Neural cell (in vitro differentiated cells): ENCODE results near the gene ITGA3. TPM values are rescaled to one million over a fixed set of nuclear protein-coding genes. Genes with fewer than 3 reads are reported as not detected.

Experiments used
- H2AFZ ChIP-seq: fragments of 200-600, 300-800 bp; sonication (generic), shearing (Covaris generic); 2 replicates; pipeline ENCODE4 v1.6.0; 2014; ENCODE audit warnings: low read depth, mild to moderate bottlenecking, antibody characterized with exemption, low read length, moderate library complexity
- H3F3A ChIP-seq: fragments of 200-600 bp; shearing (Covaris generic); 2 replicates; pipeline ENCODE4 v1.6.1; 2016; ENCODE audit warnings: mild to moderate bottlenecking, moderate library complexity, mixed read lengths, antibody characterized with exemption, low read length; ENCODE audit not compliant: insufficient read depth, poor library complexity, severe bottlenecking
- H3K27ac ChIP-seq: fragments of 200-600, 300-800 bp; sonication (generic), shearing (Covaris generic); 2 replicates; pipeline ENCODE4 v1.5.1; 2014; ENCODE audit warnings: mild to moderate bottlenecking, low read length, moderate library complexity
- H3K27me3 ChIP-seq: fragments of 300-800, 200-600 bp; sonication (generic), shearing (Covaris generic); 2 replicates; pipeline ENCODE4 v1.6.0; 2014; ENCODE audit warnings: mild to moderate bottlenecking, low read depth, low read length, moderate library complexity; ENCODE audit not compliant: insufficient read depth
- H3K36me3 ChIP-seq: fragments of 300-800, 200-600 bp; sonication (generic), shearing (Covaris generic); 2 replicates; pipeline ENCODE4 v1.5.1; 2014; ENCODE audit warnings: mild to moderate bottlenecking, antibody characterized with exemption, low read length, moderate library complexity; ENCODE audit not compliant: insufficient read depth
- H3K4me2 ChIP-seq: fragments of 300-800, 200-600 bp; sonication (generic), shearing (Covaris generic); 2 replicates; pipeline ENCODE4 v1.6.0; 2014; ENCODE audit warnings: mild to moderate bottlenecking, low read length
- H3K4me3 ChIP-seq: fragments of 300-800, 200-600 bp; sonication (generic), shearing (Covaris generic); 2 replicates; pipeline ENCODE4 v1.5.1; 2014; ENCODE audit warnings: mild to moderate bottlenecking, low read length, moderate library complexity
- H3K79me2 ChIP-seq: fragments of 200-600 bp; shearing (Covaris generic); replicated peaks from 2 replicates; pipeline ENCODE4 v1.6.0; 2014; ENCODE audit warnings: mild to moderate bottlenecking, low read length, moderate library complexity; ENCODE audit not compliant: insufficient read depth
- H3K9ac ChIP-seq: fragments of 300-800, 200-600 bp; sonication (generic), shearing (Covaris generic); 2 replicates; pipeline ENCODE4 v1.6.1; 2016; ENCODE audit warnings: mild to moderate bottlenecking, low read length, mixed read lengths
- H3K9me2 ChIP-seq: fragments of 200-600 bp; shearing (Covaris generic); 2 replicates; pipeline ENCODE4 v1.6.1; 2016; ENCODE audit warnings: mild to moderate bottlenecking, low read length, mixed read lengths; ENCODE audit not compliant: insufficient read depth
- H3K9me3 ChIP-seq: fragments of 200-600, 300-800 bp; sonication (generic), shearing (Covaris generic); 2 replicates; pipeline ENCODE4 v1.6.1; 2016; ENCODE audit warnings: mild to moderate bottlenecking, mixed run types, low read length, moderate library complexity, mixed read lengths
- H4K20me1 ChIP-seq: fragments of 200-600 bp; shearing (Covaris generic); 2 replicates; pipeline ENCODE4 v1.6.1; 2016; ENCODE audit warnings: mild to moderate bottlenecking, mixed run types; ENCODE audit not compliant: insufficient read depth
- CTCF ChIP-seq: fragments of 450-650 bp; IDR thresholded peaks from 2 replicates; pipeline ENCODE4 v1.5.1; 2014; ENCODE audit warnings: antibody characterized with exemption, mild to moderate bottlenecking, moderate library complexity; ENCODE audit not compliant: poor library complexity, severe bottlenecking
- EP300 ChIP-seq: fragments of 450-650 bp; conservative IDR thresholded peaks from 2 replicates; pipeline ENCODE4 v1.6.1; 2014; ENCODE audit warnings: antibody characterized with exemption, mild to moderate bottlenecking, moderate library complexity; ENCODE audit not compliant: poor library complexity, severe bottlenecking
- EZH2 ChIP-seq: fragments of 200-600, 300-800 bp; shearing (Covaris generic), sonication (generic); IDR thresholded peaks from 2 replicates; pipeline ENCODE4 v1.6.1; 2014; ENCODE audit warnings: antibody characterized with exemption, low read length, borderline replicate concordance, mild to moderate bottlenecking; ENCODE audit not compliant: insufficient read depth, poor library complexity, severe bottlenecking
- MXI1 ChIP-seq: fragments of 450-650 bp; conservative IDR thresholded peaks from 2 replicates; pipeline ENCODE4 v1.6.1; 2014; ENCODE audit warnings: antibody characterized with exemption, mild to moderate bottlenecking; ENCODE audit not compliant: poor library complexity, severe bottlenecking
- POLR2AphosphoS5 ChIP-seq: IDR thresholded peaks from 2 replicates; pipeline ENCODE4 v1.6.1; 2012
- RAD21 ChIP-seq: fragments of 450-650 bp; conservative IDR thresholded peaks from 2 replicates; pipeline ENCODE4 v1.6.1; 2014; ENCODE audit warnings: antibody characterized with exemption, mild to moderate bottlenecking, moderate library complexity
- REST ChIP-seq: IDR thresholded peaks from 2 replicates; pipeline ENCODE4 v1.6.1; 2012; ENCODE audit warnings: borderline replicate concordance
- SMC3 ChIP-seq: fragments of 450-650 bp; conservative IDR thresholded peaks from 2 replicates; pipeline ENCODE4 v1.6.1; 2014; ENCODE audit warnings: antibody characterized with exemption, mild to moderate bottlenecking, moderate library complexity; ENCODE audit not compliant: poor library complexity
- TAF1 ChIP-seq: IDR thresholded peaks from 2 replicates; pipeline ENCODE4 v1.6.1; 2012; ENCODE audit warnings: low read depth
- polyA plus RNA-seq: library from polyadenylated mRNA; depleted of rRNA; stranded (reverse); fragments of >200 nt; gene quantifications from 2 replicates; pipeline ENCODE4 v1.2.3, GENCODE V29; 2014

The ITGA3 gene
- polyA plus RNA-seq, 1 donor from 2014 or later, result 33.0 TPM

GRCh38 chr17:50045154-50045553, 10.8 kb upstream of the ITGA3 start:
- H3K9ac ChIP-seq, result no peak overlapping the region
- no peak overlapping the region for H3K4me2 ChIP-seq
- H3K36me3 ChIP-seq, result no peaks in the 10 kb centered on the region
- no peak overlapping the region for H3K4me3 ChIP-seq
- no peaks in the 10 kb centered on the region for H4K20me1 ChIP-seq
- H3K79me2 ChIP-seq, result no peaks in the 10 kb centered on the region
- H3K27ac ChIP-seq, result no peak overlapping the region
- H2AFZ ChIP-seq, result no peak overlapping the region
- no peaks in the 10 kb centered on the region for H3K27me3 ChIP-seq
- H3K9me3 ChIP-seq, result no peaks in the 10 kb centered on the region
- TF ChIP-seq EZH2 (no peak), CTCF (no peak), TAF1 (no peak), RAD21 (no peak), REST (no peak), POLR2AphosphoS5 (no peak), SMC3 (no peak), EP300 (no peak), MXI1 (no peak)
- H3K9me2 ChIP-seq, result no peaks in the 10 kb centered on the region
- H3F3A ChIP-seq, result no peaks in the 10 kb centered on the region

- H3K9me3 ChIP-seq, result no peaks in the 10 kb centered on the region
- H3K79me2 ChIP-seq, result no peaks in the 10 kb centered on the region
- no peaks in the 10 kb centered on the region for H3K27me3 ChIP-seq
- no peak overlapping the region for H3K9ac ChIP-seq
- H3K27ac ChIP-seq, result no peak overlapping the region
- no peaks in the 10 kb centered on the region for H3K36me3 ChIP-seq
- TF ChIP-seq EZH2 (no peak), REST (no peak), RAD21 (no peak), SMC3 (no peak), POLR2AphosphoS5 (no peak), TAF1 (no peak), CTCF (no peak), EP300 (no peak), MXI1 (no peak)
- H2AFZ ChIP-seq, result no peak overlapping the region
- no peaks in the 10 kb centered on the region for H3F3A ChIP-seq
- H3K4me3 ChIP-seq, result no peak overlapping the region
- H3K4me2 ChIP-seq, result no peak overlapping the region
- H3K9me2 ChIP-seq, result no peaks in the 10 kb centered on the region
- H4K20me1 ChIP-seq, result no peaks in the 10 kb centered on the region
Measured at GRCh38 chr17:50046179-50046578, 9.7 kb upstream of the ITGA3 start.
